Esophagus squamous epithelium (tissue), 4 donors: ENCODE measurements around the gene DCAF8.

Source experiments
- POLR2A ChIP-seq, 4 donors: fragments of 450-650 bp; IDR thresholded peaks; one replicate each; pipeline ENCODE4 v1.6.1; 2017; ENCODE audit warnings: antibody characterized with exemption in 4 of 4, mild to moderate bottlenecking in 4 of 4, moderate library complexity in 3 of 4
- TF ChIP-seq, protein P1 (sequence below), 6 experiments: fragments of 450-650 bp in 4 of 6; fragments of 200-600 bp in 2 of 6; sonication (generic) in 2 of 6; IDR thresholded peaks; one replicate each; pipeline ENCODE4 v1.5.1; 2016 to 2019; ENCODE audit warnings: antibody characterized with exemption in 6 of 6, mild to moderate bottlenecking in 4 of 6, moderate library complexity in 4 of 6

DNA sequence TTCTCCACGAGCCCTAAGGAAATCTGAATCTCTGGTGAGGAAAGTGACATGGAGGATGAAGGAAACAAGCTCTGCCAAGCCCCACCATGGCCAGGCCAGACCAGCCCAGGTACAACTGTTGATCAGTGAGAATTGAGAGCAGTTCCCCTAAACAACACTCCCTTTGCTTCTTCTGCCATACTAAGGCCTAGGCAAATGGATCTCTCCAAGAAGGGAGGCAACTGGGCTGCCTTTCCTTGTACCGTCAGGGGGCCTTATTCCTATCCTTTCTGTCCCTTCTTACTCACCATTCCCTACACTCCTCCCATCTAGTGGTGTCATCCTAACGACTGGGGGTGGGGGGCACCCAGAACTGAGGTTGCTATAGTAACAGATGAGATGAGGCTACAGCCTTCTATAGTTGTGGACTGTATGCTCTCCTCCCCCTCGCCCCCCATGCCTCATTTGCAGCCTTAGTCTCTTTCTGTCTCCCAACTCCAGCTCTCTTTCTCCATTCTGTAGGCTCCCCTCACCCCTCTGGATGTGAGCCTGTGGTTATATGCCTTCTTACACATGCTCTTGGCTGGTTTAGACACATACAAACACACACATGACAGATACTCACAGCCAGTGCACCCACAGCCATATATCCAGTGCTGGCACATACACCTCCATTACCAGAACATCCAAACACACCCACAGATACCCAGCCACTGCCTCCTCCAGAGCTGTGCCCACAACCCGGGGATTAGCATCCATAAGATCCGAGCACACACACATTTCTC lies 53.6 kb downstream of the DCAF8 start:
- TF ChIP-seq, protein P1, sequence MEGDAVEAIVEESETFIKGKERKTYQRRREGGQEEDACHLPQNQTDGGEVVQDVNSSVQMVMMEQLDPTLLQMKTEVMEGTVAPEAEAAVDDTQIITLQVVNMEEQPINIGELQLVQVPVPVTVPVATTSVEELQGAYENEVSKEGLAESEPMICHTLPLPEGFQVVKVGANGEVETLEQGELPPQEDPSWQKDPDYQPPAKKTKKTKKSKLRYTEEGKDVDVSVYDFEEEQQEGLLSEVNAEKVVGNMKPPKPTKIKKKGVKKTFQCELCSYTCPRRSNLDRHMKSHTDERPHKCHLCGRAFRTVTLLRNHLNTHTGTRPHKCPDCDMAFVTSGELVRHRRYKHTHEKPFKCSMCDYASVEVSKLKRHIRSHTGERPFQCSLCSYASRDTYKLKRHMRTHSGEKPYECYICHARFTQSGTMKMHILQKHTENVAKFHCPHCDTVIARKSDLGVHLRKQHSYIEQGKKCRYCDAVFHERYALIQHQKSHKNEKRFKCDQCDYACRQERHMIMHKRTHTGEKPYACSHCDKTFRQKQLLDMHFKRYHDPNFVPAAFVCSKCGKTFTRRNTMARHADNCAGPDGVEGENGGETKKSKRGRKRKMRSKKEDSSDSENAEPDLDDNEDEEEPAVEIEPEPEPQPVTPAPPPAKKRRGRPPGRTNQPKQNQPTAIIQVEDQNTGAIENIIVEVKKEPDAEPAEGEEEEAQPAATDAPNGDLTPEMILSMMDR (IDR thresholded peaks at IDR 0.05), result no peak
- TF ChIP-seq POLR2A (IDR thresholded peaks at IDR 0.05), result no peak
